Hepatocyte (in vitro differentiated cells): ENCODE data around the gene SNAP25. TPM values are rescaled to one million over a fixed set of nuclear protein-coding genes. Genes with fewer than 3 reads are reported as not detected.

Experiments used
- DNase-seq: peaks from one replicate; pipeline ENCODE4 v3.0.0-alpha.2; 2016; ENCODE audit warnings: low spot score
- H2AFZ ChIP-seq: fragments of 200-600 bp; sonication (generic); 2 replicates; pipeline ENCODE4 v1.6.0; 2016; ENCODE audit warnings: antibody characterized with exemption, mild to moderate bottlenecking
- H3K27ac ChIP-seq: fragments of 200-600 bp; sonication (generic); 2 replicates; pipeline ENCODE4 v1.5.1; 2016; ENCODE audit warnings: mild to moderate bottlenecking
- H3K27me3 ChIP-seq: fragments of 200-600 bp; sonication (generic); 2 replicates; pipeline ENCODE4 v1.6.1; 2016
- H3K36me3 ChIP-seq: fragments of 200-600 bp; sonication (generic); replicated peaks from 2 replicates; pipeline ENCODE4 v1.5.1; 2016; ENCODE audit warnings: low read depth; ENCODE audit not compliant: insufficient read depth
- H3K4me1 ChIP-seq: fragments of 200-600 bp; sonication (generic); 2 replicates; pipeline ENCODE4 v1.5.1; 2016; ENCODE audit warnings: mild to moderate bottlenecking, moderate library complexity; ENCODE audit not compliant: insufficient read depth
- H3K4me2 ChIP-seq: fragments of 200-600 bp; sonication (generic); 2 replicates; pipeline ENCODE4 v1.6.0; 2016
- H3K4me3 ChIP-seq: fragments of 200-600 bp; sonication (generic); 2 replicates; pipeline ENCODE4 v1.5.1; 2016; ENCODE audit warnings: mild to moderate bottlenecking
- H3K79me2 ChIP-seq: fragments of 200-600 bp; sonication (generic); 2 replicates; pipeline ENCODE4 v1.6.0; 2017; ENCODE audit warnings: mild to moderate bottlenecking
- H3K9me2 ChIP-seq: fragments of 200-600 bp; sonication (generic); replicated peaks from 2 replicates; pipeline ENCODE4 v1.6.0; 2017; ENCODE audit warnings: mild to moderate bottlenecking; ENCODE audit not compliant: insufficient read depth
- H3K9me3 ChIP-seq: fragments of 200-600 bp; sonication (generic); 2 replicates; pipeline ENCODE4 v1.5.1; 2016; ENCODE audit warnings: low read depth, mild to moderate bottlenecking
- H4K20me1 ChIP-seq: fragments of 200-600 bp; sonication (generic); 2 replicates; pipeline ENCODE4 v1.6.0; 2016; ENCODE audit warnings: mild to moderate bottlenecking; ENCODE audit not compliant: insufficient read depth, poor library complexity, severe bottlenecking
- EZH2 ChIP-seq: fragments of 200-600 bp; sonication (generic); IDR thresholded peaks from 2 replicates; pipeline ENCODE4 v1.6.1; 2016; ENCODE audit warnings: antibody characterized with exemption, mild to moderate bottlenecking, borderline replicate concordance
- EZH2phosphoT487 ChIP-seq: fragments of 200-600 bp; sonication (generic); IDR thresholded peaks from one replicate; pipeline ENCODE4 v1.6.1; 2018; ENCODE audit warnings: antibody characterized with exemption, mild to moderate bottlenecking, low read depth, moderate library complexity; ENCODE audit not compliant: unreplicated experiment, severe bottlenecking
- WGBS: methylation state at CpG from one replicate; pipeline ENCODE4 v1.1.6; 2016; ENCODE audit warnings: low lambda C conversion rate; ENCODE audit errors: missing lambda C conversion rate; 5-methylcytosine and 5-hydroxymethylcytosine counted together
- polyA plus RNA-seq: library from polyadenylated mRNA; unstranded; fragments of >200 nt; fragmentation: Nextera tagmentation; extraction: Ambion mirVana; gene quantifications from 2 replicates; pipeline ENCODE4 v1.2.1, GENCODE V29; 2016
- total RNA-seq: library from RNA; depleted of rRNA; stranded (reverse); fragments of >200 nt; gene quantifications from 2 replicates; pipeline ENCODE4 v1.2.3, GENCODE V29; 2014
- TF ChIP-seq, protein P1 (sequence below): fragments of 200-600 bp; sonication (generic); IDR thresholded peaks from 2 replicates; pipeline ENCODE4 v1.5.1; 2016; ENCODE audit warnings: antibody characterized with exemption, mild to moderate bottlenecking; ENCODE audit not compliant: poor library complexity

The SNAP25 gene
- total and polyA plus RNA-seq, 2 experiments from 2014 or later = 3.7 to 5.2 TPM

DNA sequence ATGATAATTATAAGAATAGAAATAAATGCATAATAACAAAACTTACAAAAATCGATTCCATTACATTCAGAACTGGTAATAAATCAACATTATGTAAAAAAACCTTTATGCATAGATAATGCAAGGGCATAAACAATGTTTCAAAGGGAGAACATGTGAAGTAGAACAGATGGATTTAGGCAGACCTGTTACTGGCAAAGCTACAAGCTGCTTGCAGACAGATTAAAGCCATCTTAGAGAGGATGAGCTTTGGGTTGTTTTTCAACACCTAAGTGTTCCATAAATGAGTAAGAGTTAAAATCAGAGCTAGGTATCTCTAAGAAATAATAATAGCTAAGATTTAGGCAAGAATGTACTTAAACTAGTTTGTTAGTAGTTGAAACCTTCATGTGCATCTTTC, 37.2 kb downstream of the SNAP25 start:
- no peak for DNase-seq
- H3K4me1 ChIP-seq = no peaks in the 10 kb centered on the region
- H3K27me3 ChIP-seq = no peaks in the 10 kb centered on the region
- H3K79me2 ChIP-seq = no peaks in the 10 kb centered on the region
- no peaks in the 10 kb centered on the region for H3K36me3 ChIP-seq
- no peak overlapping the region for H3K27ac ChIP-seq
- H2AFZ ChIP-seq = no peak overlapping the region
- 68% methylated on average over 1 of the region's 1 CpG for WGBS
- H4K20me1 ChIP-seq = no peaks in the 10 kb centered on the region
- TF ChIP-seq, protein P1, sequence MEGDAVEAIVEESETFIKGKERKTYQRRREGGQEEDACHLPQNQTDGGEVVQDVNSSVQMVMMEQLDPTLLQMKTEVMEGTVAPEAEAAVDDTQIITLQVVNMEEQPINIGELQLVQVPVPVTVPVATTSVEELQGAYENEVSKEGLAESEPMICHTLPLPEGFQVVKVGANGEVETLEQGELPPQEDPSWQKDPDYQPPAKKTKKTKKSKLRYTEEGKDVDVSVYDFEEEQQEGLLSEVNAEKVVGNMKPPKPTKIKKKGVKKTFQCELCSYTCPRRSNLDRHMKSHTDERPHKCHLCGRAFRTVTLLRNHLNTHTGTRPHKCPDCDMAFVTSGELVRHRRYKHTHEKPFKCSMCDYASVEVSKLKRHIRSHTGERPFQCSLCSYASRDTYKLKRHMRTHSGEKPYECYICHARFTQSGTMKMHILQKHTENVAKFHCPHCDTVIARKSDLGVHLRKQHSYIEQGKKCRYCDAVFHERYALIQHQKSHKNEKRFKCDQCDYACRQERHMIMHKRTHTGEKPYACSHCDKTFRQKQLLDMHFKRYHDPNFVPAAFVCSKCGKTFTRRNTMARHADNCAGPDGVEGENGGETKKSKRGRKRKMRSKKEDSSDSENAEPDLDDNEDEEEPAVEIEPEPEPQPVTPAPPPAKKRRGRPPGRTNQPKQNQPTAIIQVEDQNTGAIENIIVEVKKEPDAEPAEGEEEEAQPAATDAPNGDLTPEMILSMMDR = no peak
- TF ChIP-seq EZH2 (no peak), EZH2phosphoT487 (no peak)
- no peaks in the 10 kb centered on the region for H3K9me3 ChIP-seq
- no peak overlapping the region for H3K4me3 ChIP-seq
- no peaks in the 10 kb centered on the region for H3K9me2 ChIP-seq
- no peak overlapping the region for H3K4me2 ChIP-seq

DNA sequence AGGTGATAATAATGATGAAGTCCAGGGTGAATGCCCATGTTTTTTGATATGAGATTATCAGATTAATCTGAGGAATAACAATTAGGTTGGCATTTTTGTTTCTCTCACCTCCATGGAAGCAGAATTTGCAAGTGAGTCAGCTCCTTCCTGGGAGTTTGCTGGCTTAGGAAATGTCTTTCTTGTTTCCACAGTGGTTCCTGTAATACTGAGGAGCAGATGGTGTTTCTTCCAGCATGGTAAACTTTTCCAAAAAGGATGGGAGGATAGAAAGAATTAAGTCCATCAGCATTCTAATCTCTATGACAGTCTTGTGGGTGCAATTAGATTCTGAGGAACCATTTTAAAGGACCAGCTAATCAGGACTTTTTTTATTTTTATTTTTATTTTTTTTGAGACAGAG, 40.5 kb downstream of the SNAP25 start:
- Histone ChIP-seq H4K20me1 (no peaks in the 10 kb centered on the region), H3K27ac (no peak overlapping the region), H2AFZ (no peak overlapping the region), H3K79me2 (no peaks in the 10 kb centered on the region), H3K9me2 (no peaks in the 10 kb centered on the region), H3K4me1 (no peaks in the 10 kb centered on the region), H3K36me3 (no peaks in the 10 kb centered on the region), H3K9me3 (no peaks in the 10 kb centered on the region), H3K27me3 (no peaks in the 10 kb centered on the region), H3K4me3 (no peak overlapping the region), H3K4me2 (no peak overlapping the region)
- no peak for DNase-seq
- TF ChIP-seq, protein P1 = no peak
- TF ChIP-seq EZH2 (no peak), EZH2phosphoT487 (no peak)

DNA sequence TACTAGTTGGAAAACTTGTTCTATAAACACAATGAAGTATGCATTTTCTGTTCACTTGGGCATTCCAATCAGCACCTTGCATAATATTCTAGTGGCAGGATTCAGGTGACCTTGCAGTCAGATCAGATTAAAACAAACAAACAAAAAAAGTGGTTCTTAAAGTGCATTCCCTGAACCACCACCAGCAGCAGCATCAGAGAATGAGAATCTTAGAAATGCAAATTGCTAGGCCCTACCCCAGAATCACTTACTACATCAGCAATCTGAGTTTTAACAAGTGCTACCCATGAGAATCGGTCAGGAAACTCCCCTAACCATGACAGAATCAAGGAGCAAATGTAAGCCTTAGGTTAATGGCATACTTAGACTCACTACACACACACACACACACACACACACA, 41.7 kb downstream of the SNAP25 start:
- Histone ChIP-seq H3K36me3 (no peaks in the 10 kb centered on the region), H3K27ac (no peak overlapping the region), H4K20me1 (no peaks in the 10 kb centered on the region), H3K4me1 (no peaks in the 10 kb centered on the region), H2AFZ (no peak overlapping the region), H3K9me2 (no peaks in the 10 kb centered on the region), H3K4me3 (no peak overlapping the region), H3K27me3 (no peaks in the 10 kb centered on the region), H3K4me2 (no peak overlapping the region), H3K9me3 (no peaks in the 10 kb centered on the region), H3K79me2 (no peaks in the 10 kb centered on the region)
- no peak for DNase-seq
- TF ChIP-seq EZH2phosphoT487 (no peak), EZH2 (no peak)
- WGBS = 53% methylated on average over 1 of the region's 1 CpG

DNA sequence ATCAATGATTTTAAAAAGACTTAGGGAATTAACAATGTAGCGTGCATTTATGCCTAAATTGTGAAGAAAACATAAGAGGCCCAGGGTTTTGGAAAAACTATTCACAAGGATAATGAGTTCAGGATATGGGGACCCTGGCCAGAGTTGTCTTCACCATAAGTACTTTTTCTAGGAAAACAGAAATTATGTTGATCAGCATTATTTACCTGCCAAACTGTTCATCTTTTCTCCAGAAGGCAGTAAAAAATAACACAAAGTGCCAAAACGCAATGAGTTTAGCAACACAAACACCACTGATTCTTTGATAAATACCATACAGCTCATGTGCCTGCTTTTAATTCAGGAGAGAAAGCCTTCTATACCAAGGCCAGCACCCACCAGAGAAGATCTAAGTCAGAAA, 43.1 kb downstream of the SNAP25 start:
- Histone ChIP-seq H3K79me2 (no peaks in the 10 kb centered on the region), H3K4me3 (no peak overlapping the region), H3K36me3 (no peaks in the 10 kb centered on the region), H4K20me1 (no peaks in the 10 kb centered on the region), H3K9me2 (no peaks in the 10 kb centered on the region), H3K27me3 (no peaks in the 10 kb centered on the region), H2AFZ (no peak overlapping the region), H3K27ac (no peak overlapping the region), H3K4me2 (no peak overlapping the region), H3K9me3 (no peaks in the 10 kb centered on the region), H3K4me1 (no peaks in the 10 kb centered on the region)
- no peak for DNase-seq
- no peak for TF ChIP-seq EZH2phosphoT487
- TF ChIP-seq EZH2 = no peak
- TF ChIP-seq, protein P1 = no peak
- WGBS = 98% methylated on average over 2 of the region's 2 CpGs
